ENCODE results near the gene ACP5.

Gene ACP5

GRCh38 chr19:11586331-11586730, 8.9 kb upstream of the ACP5 start:
- Histone ChIP-seq H3K27me3 (replicated peaks) (no peaks in the 10 kb centered on the region), H3K36me3 (replicated peaks) (no peaks in the 10 kb centered on the region), H3K27ac (no peak overlapping the region), H3K4me3 (ENCODE audit: low read depth, low read length) (no peak overlapping the region)
- no peak for TF ChIP-seq CTCF (IDR thresholded peaks at IDR 0.05; ENCODE audit: low read depth, low read length, missing control alignments)
- in situ Hi-C loops (cut with HindIII; ENCODE audit: low pct_ligation_motif_present, low sequenced_read_pairs) = no loop called here
- DNase-seq = no peak

GRCh38 chr19:11581740-11582139, 4.3 kb upstream of the ACP5 start:
- peak; percentile 10 for DNase-seq
- no peak for TF ChIP-seq CTCF (IDR thresholded peaks at IDR 0.05; ENCODE audit: low read depth, low read length, missing control alignments)
- Histone ChIP-seq H3K4me3 (ENCODE audit: low read depth, low read length) (no peak overlapping the region), H3K27ac (no peak overlapping the region), H3K36me3 (replicated peaks) (no peaks in the 10 kb centered on the region), H3K27me3 (replicated peaks) (no peaks in the 10 kb centered on the region)
- in situ Hi-C loops (cut with HindIII; ENCODE audit: low pct_ligation_motif_present, low sequenced_read_pairs) = no loop called here

GRCh38 chr19:11580116-11580515, 2.7 kb upstream of the ACP5 start:
- Histone ChIP-seq H3K27me3 (replicated peaks) (no peaks in the 10 kb centered on the region), H3K36me3 (replicated peaks) (no peaks in the 10 kb centered on the region), H3K27ac (no peak overlapping the region), H3K4me3 (ENCODE audit: low read depth, low read length) (no peak overlapping the region)
- TF ChIP-seq CTCF (IDR thresholded peaks at IDR 0.05; ENCODE audit: low read depth, low read length, missing control alignments) = no peak
- in situ Hi-C loops (cut with HindIII; ENCODE audit: low pct_ligation_motif_present, low sequenced_read_pairs) = no loop called here
- DNase-seq = no peak

- Histone ChIP-seq H3K36me3 (replicated peaks) (no peaks in the 10 kb centered on the region), H3K27me3 (replicated peaks) (no peaks in the 10 kb centered on the region), H3K27ac (no peak overlapping the region), H3K4me3 (ENCODE audit: low read depth, low read length) (peak overlapping the region; percentile 5)
- TF ChIP-seq CTCF (IDR thresholded peaks at IDR 0.05; ENCODE audit: low read depth, low read length, missing control alignments) = no peak
- DNase-seq = no peak
- in situ Hi-C loops (cut with HindIII; ENCODE audit: low pct_ligation_motif_present, low sequenced_read_pairs) = no loop called here
Observed at GRCh38 chr19:11578258-11579142, 1.1 kb upstream of the ACP5 start.

GRCh38 chr19:11576227-11576626, 1.2 kb downstream of the ACP5 start:
- DNase-seq = no peak
- no peak overlapping the region for H3K4me3 ChIP-seq (ENCODE audit: low read depth, low read length)

More at GRCh38 chr19:11576227-11576626, 1.2 kb downstream of the ACP5 start:
- TF ChIP-seq CTCF (IDR thresholded peaks at IDR 0.05; ENCODE audit: low read depth, low read length, missing control alignments) = no peak
- no peaks in the 10 kb centered on the region for H3K27me3 ChIP-seq (replicated peaks)
- in situ Hi-C loops (cut with HindIII; ENCODE audit: low pct_ligation_motif_present, low sequenced_read_pairs) = no loop called here
- H3K27ac ChIP-seq = no peak overlapping the region
- H3K36me3 ChIP-seq (replicated peaks) = no peaks in the 10 kb centered on the region

Measured in brain microvascular endothelial cell (primary cell).